Measurements from ENCODE around the gene GPC6.
"Not testable (repeated sequence)": the region's sequence is repeated elsewhere in the genome, so short reads cannot be mapped to it uniquely, and the experiment has no call there.

The GPC6 gene

DNA sequence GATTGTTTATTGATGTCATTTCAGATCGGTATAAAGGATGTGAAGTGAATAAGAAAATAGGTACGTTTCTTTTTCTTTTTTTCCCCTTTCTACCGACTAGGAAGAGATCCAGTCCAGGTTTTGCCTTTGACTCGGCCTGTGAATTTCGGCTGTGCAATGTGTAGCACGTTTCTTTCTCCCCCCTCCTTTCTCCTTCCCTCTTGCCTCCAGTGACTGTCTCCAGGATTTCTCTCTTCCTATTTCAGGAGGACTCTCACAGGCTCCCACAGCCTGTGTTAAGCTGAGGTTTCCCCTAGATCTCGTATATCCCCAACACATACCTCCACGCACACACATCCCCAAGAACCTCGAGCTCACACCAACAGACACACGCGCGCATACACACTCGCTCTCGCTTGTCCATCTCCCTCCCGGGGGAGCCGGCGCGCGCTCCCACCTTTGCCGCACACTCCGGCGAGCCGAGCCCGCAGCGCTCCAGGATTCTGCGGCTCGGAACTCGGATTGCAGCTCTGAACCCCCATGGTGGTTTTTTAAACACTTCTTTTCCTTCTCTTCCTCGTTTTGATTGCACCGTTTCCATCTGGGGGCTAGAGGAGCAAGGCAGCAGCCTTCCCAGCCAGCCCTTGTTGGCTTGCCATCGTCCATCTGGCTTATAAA lies at the start of gene GPC6:
TSS of gene GPC6 (plus strand) at position 185 of the 657 bp plus-strand sequence.
- DNase-seq (ENCODE audit: low read depth in 2 of 2): no peak

DNA sequence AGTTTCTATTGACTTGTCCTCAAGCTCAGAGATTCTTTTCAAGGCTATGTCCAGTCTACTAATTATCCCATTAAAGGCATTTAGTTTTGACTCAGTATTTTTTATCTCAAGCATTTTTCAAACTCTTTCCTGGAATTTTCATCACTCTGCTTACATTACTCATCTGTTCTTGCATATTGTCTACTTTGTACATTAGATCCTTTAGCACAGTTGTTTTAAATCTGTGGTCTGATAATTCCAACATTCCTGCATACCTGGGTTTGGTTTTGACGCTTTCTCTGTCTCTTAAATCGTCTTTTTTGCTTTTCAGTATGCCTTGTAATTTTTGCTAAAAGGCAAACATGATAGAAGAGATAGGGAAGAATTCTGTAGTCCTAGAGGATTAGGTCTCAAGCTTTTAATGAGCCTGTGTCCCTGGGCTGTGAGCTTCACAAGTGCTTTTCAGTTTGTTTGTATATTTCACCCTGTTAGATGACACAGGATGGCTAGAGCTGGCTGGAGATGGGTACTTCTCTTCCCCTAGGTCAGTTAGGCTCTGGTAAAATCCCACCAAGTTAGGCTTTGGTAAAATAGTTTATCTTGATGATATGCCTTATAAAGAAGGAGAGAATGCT lies 46.1 kb upstream of the GPC6 start:
- DNase-seq (ENCODE audit: low read depth in 2 of 2): no peak

- DNase-seq (ENCODE audit: low read depth in 2 of 2): no peak
These were observed 44.2 kb upstream of the GPC6 start for GRCh38 chr13:93182406-93182805.

- no peak for DNase-seq (ENCODE audit: low read depth in 2 of 2)
These were observed 43.3 kb upstream of the GPC6 start for GRCh38 chr13:93183302-93183701.

- DNase-seq (ENCODE audit: low read depth in 2 of 2): no peak
These were observed 36.6 kb upstream of the GPC6 start for GRCh38 chr13:93190006-93190405.

DNA sequence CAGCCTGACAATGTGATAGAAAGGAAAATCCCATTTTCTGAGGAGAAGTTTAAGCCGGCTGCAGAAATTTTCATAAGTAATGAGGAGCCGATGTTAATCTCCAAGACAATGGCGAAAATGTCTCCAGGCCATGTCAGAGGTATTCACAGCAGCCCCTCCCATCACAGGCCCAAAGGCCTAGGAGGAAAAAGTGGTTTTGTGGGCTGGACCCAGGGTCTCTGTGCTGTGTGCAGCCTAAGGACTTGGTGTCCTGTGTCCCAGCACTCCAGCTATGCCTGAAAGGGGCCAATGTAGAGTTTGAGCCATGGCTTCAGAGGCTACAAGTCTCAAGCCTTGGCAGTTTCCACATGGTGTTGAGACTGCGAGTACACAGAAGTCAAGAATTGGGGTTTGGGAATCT lies 32.9 kb upstream of the GPC6 start:
- no peak for DNase-seq (ENCODE audit: low read depth in 2 of 2)

DNA sequence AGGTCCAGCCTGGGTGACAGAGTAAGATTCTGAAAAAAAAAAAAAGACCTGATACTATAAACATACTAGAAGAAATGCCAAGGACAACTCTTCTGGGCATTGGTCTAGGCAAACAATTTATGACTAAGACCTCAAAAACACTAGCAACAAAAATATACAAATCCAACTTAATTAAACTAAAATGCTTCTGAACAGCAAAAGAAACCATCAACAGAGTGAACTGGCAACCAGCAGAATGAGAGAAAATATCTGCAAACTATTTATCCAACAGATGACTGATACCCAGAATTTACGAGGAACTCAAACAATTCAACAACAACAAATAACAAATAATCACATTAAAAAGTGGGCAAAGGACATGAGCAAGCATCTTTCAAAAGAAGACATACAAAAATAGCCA lies 26.8 kb upstream of the GPC6 start:
- no peak for DNase-seq (ENCODE audit: low read depth in 2 of 2)

GRCh38 chr13:93200626-93201025 lies 26.0 kb upstream of the GPC6 start:
- DNase-seq (ENCODE audit: low read depth in 2 of 2): no peak

DNA sequence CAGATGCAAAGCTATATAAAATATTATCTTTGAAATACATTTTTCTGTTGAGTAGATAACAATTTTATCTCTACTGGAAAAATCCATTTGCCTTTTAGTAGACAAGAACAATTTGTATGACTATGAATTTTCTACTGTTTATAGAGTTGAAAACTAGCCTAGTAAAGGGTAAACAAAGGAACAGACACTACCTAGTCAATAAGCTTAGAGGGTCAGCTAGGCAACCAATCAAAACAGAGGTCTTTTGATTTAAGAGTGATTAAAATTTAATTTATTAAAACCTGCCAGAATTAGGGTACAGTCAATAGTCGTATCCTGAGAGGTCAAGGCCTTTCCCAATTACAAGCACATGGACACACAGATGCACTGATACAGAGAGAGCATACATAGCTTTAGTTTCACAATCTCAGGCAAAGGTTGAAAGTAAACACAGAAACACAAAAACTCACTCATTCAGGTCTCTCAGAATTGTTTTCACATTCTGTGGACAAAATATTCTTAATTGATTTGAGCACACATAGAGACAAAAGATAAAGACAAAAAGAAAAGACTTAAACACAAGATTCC lies 24.5 kb upstream of the GPC6 start:
- no peak for DNase-seq (ENCODE audit: low read depth in 2 of 2)

GRCh38 chr13:93206778-93207392 lies 19.7 kb upstream of the GPC6 start:
- DNase-seq (ENCODE audit: low read depth in 2 of 2): not testable (repeated sequence)

GRCh38 chr13:93216122-93216521 lies 10.5 kb upstream of the GPC6 start:
- DNase-seq (ENCODE audit: low read depth in 2 of 2): no peak

- no peak for DNase-seq (ENCODE audit: low read depth in 2 of 2)
These were observed 8.8 kb upstream of the GPC6 start for GRCh38 chr13:93217721-93218261.

- DNase-seq (ENCODE audit: low read depth in 2 of 2): no peak
These were observed 8.0 kb upstream of the GPC6 start for GRCh38 chr13:93218583-93218982.

DNA sequence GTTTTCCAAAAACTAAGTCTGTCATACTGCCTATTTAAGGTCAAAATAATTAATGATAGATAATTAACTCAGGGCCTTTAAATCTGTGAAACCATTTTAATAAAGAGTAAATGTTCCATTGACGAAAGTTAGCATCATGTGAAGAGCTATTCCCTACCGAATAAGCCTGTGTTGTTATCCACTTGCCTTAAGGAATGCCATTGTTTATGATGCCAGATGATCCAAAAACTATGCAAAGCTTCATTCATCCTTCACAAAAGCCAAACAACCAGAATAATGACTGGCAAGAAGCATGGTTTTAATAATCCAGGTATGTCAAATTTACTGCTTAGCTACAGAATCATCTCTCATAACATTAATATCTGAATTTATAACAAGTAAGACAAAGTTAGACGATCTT lies 6.5 kb upstream of the GPC6 start:
- no peak for DNase-seq (ENCODE audit: low read depth in 2 of 2)

- no peak for DNase-seq (ENCODE audit: low read depth in 2 of 2)
These were observed 3.6 kb upstream of the GPC6 start for GRCh38 chr13:93222976-93223375.

- DNase-seq (ENCODE audit: low read depth in 2 of 2): no peak
These were observed 2.1 kb upstream of the GPC6 start for GRCh38 chr13:93224535-93224934.

GRCh38 chr13:93225610-93226009 lies 997 bp upstream of the GPC6 start:
- no peak for DNase-seq (ENCODE audit: low read depth in 2 of 2)

- no peak for DNase-seq (ENCODE audit: low read depth in 2 of 2)
These were observed 463 bp upstream of the GPC6 start for GRCh38 chr13:93226065-93226622.

- no peak for DNase-seq (ENCODE audit: low read depth in 2 of 2)
These were observed 772 bp downstream of the GPC6 start for GRCh38 chr13:93227280-93227877.

DNA sequence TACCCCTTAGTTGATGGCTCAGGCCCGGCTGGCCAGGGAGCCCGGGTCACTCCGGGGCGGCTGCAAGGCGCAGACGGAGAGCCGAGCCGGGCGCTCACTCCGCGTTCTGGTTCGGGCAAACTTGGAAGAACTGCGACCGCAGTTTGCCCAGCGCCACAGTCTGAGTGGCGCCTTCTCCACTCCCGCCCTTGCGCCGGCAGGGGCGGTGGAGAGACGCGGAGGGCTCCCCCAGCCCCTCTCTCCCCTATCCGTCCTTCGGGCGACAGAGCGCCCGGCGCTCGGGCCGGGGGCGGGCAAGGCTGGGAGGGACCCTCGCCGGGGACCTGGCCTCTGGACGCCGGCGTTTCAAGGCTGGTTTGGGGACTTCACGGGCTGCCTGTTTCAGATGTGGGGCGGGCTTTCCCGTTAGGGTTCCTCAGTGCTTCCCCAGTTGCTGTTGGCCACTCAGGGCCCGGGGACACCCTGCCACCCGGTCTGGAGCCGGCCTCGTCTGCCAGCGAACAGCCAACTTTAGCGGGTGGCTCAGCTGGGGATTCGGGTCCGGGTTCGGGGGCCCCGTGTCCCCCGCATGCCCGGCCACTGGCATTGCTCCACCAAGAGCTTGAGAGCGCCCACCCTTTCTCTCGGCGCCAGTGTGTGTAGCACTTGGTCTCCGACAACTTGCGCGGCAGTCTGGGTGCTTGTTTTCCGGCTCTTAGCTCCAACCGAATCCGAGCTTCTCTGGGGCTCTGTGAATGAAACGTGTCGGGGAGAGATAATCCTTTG lies 1.5 kb downstream of the GPC6 start:
- no peak for DNase-seq (ENCODE audit: low read depth in 2 of 2)

DNA sequence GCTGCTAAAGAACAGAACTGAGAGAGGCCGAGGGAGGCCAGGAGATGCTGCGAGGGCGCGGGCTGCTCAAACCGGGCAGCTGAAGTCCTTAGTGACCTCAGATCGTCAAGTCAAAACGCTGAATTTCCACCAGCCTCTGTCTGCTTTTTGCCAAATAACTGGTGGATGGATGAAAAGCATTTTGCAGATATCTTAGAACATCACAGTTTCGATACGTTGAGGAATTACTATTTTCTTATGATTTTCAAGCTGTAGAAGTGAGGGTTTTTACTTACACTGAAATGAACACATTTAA lies 2.0 kb downstream of the GPC6 start:
- DNase-seq (ENCODE audit: low read depth in 2 of 2): no peak

Data from activated CD8-positive, alpha-beta memory T cell treated with anti-CD3 and anti-CD28 coated beads for 4 hours (primary cell).